Kidney (tissue), 14 donors: ENCODE results near the gene GGT5. TPM values are rescaled to one million over a fixed set of nuclear protein-coding genes. Genes with fewer than 3 reads are reported as not detected.
"Not testable (repeated sequence)": the region's sequence is repeated elsewhere in the genome, so short reads cannot be mapped to it uniquely, and the experiment has no call there.

ENCODE experiments used
- DNase-seq, 5 donors: peaks; one replicate each; pipeline ENCODE4 v3.0.0-alpha.2; 2013 to 2020
- FAIRE-seq: peaks from 2 replicates; lab custom pipeline; 2012; peaks lifted over from hg19 to GRCh38; lab: Jason Lieb, UNC
- H3K27ac ChIP-seq, 2 donors: one replicate each; pipeline ENCODE4 v1.7.0; 2013; ENCODE audit warnings: low read depth in 2 of 2, low read length in 2 of 2, inconsistent platforms in 1 of 2
- H3K27me3 ChIP-seq: one replicate; pipeline ENCODE4 v1.7.1; 2013; ENCODE audit warnings: low read length, inconsistent platforms; ENCODE audit not compliant: control insufficient read depth, insufficient read depth
- H3K36me3 ChIP-seq, 3 donors: one replicate each; pipeline versions ENCODE4 v1.7.0 to v1.7.1; 2013; ENCODE audit warnings: low read length in 3 of 3, control low read depth in 1 of 3, inconsistent platforms in 1 of 3; ENCODE audit not compliant: insufficient read depth in 3 of 3, control insufficient read depth in 2 of 3
- H3K4me1 ChIP-seq, 3 donors: one replicate each; pipeline versions ENCODE4 v1.7.0 to v1.7.1; 2013; ENCODE audit warnings: low read length in 3 of 3, inconsistent platforms in 1 of 3, low read depth in 1 of 3; ENCODE audit not compliant: control insufficient read depth in 2 of 3, insufficient read depth in 2 of 3
- H3K4me3 ChIP-seq, 3 donors: one replicate each; pipeline versions ENCODE4 v1.7.0 to v1.8.1; 2013; ENCODE audit warnings: low read length in 3 of 3, control low read depth in 1 of 3, inconsistent platforms in 1 of 3
- H3K9ac ChIP-seq, 3 donors: one replicate each; pipeline versions ENCODE4 v1.7.0 to v1.7.1; 2013; ENCODE audit warnings: low read length in 3 of 3, control low read depth in 1 of 3, inconsistent platforms in 1 of 3
- H3K9me3 ChIP-seq, 3 donors: one replicate each; pipeline versions ENCODE4 v1.7.0 to v1.7.1; 2013; ENCODE audit warnings: low read length in 3 of 3, control low read depth in 1 of 3, inconsistent platforms in 1 of 3; ENCODE audit not compliant: control insufficient read depth in 2 of 3, insufficient read depth in 1 of 3
- intact Hi-C: fragments of 100-400 bp; cut with DNase I; formaldehyde crosslinking; loops from one replicate; pipeline ENCODE4 v1.11.1; 2022
- polyA plus RNA-seq: library from polyadenylated mRNA; stranded (reverse); fragments of 350-450 nt; fragmentation: Illumina TruSeq; extraction: RNeasy Lipid Tissue Mini Kit (QIAGEN cat#74804); gene quantifications from one replicate; pipeline ENCODE4 v1.2.3, GENCODE V29; 2014; ENCODE audit warnings: low read depth, low replicate concordance; ENCODE audit not compliant: insufficient read depth
- total RNA-seq: library from RNA; stranded (reverse); fragmentation: NEBNext Ultra II Directional; extraction: Animal tissue kit (Norgen Biotek cat#: 25700); gene quantifications from one replicate; pipeline ENCODE4 v1.2.1, GENCODE V29; 2021
- TF ChIP-seq, protein P1 (sequence below): IDR thresholded peaks from 3 replicates; pipeline ENCODE4 v1.5.1; 2012; ENCODE audit warnings: mild to moderate bottlenecking, moderate library complexity, borderline replicate concordance; ENCODE audit not compliant: insufficient read depth; ENCODE audit errors: extremely low read depth
- donor health status: control.
- donor health status: control.
- donor health status: control.
- donor health status: control.
- donor health status: control.
- donor health status: DM: yes; HTN: yes; CAD: no.
- donor health status: Normal renal cell carcinoma (clear cell type).

GGT5 gene
- total and polyA plus RNA-seq, 2 donors from 2014 or later: 63.2 to 103 TPM

- H3K4me1 ChIP-seq, FAIRE-seq, H3K4me3 ChIP-seq, H3K9ac ChIP-seq, H3K36me3 ChIP-seq, H3K9me3 ChIP-seq, H3K27ac ChIP-seq, intact Hi-C loops, H3K27me3 ChIP-seq: not testable (repeated sequence)
- peak in 1 of 5 donors; percentile 6 for DNase-seq
These were observed 8.2 kb upstream of the GGT5 start for GRCh38 chr22:24253126-24253525.

DNA sequence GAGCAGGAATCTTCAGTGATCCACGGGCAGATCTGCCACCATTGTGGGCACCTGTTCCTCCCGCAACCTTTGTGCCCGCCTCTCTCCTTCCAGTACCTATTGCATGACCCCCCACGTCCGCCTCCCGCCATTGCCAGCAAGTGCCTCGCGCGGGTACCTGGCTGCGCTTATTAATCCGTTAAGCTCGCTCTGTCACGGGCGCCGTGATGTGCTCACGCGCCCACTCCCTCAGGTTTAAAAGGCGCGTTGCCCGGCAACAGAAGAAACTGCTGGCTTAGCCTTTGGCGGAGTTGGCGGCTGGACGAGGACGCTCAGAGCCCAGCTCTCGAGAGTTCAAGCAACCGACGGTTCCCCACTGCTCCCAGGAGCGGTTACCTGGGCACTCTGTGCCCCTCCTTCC lies 6.4 kb upstream of the GGT5 start:
- H3K9ac ChIP-seq, H3K27me3 ChIP-seq, intact Hi-C loops, H3K9me3 ChIP-seq, DNase-seq, H3K4me3 ChIP-seq, H3K4me1 ChIP-seq, H3K27ac ChIP-seq, H3K36me3 ChIP-seq, FAIRE-seq: not testable (repeated sequence)

- H3K36me3 ChIP-seq, H3K9me3 ChIP-seq, DNase-seq, intact Hi-C loops, H3K4me1 ChIP-seq, FAIRE-seq, H3K27me3 ChIP-seq, H3K9ac ChIP-seq, H3K4me3 ChIP-seq, H3K27ac ChIP-seq: not testable (repeated sequence)
These were observed 4.5 kb upstream of the GGT5 start for GRCh38 chr22:24249413-24249812.

GRCh38 chr22:24248611-24249010 lies 3.7 kb upstream of the GGT5 start:
- DNase-seq, H3K4me1 ChIP-seq, H3K9ac ChIP-seq, H3K36me3 ChIP-seq, FAIRE-seq, H3K4me3 ChIP-seq, H3K9me3 ChIP-seq, intact Hi-C loops, H3K27me3 ChIP-seq, H3K27ac ChIP-seq: not testable (repeated sequence)

DNA sequence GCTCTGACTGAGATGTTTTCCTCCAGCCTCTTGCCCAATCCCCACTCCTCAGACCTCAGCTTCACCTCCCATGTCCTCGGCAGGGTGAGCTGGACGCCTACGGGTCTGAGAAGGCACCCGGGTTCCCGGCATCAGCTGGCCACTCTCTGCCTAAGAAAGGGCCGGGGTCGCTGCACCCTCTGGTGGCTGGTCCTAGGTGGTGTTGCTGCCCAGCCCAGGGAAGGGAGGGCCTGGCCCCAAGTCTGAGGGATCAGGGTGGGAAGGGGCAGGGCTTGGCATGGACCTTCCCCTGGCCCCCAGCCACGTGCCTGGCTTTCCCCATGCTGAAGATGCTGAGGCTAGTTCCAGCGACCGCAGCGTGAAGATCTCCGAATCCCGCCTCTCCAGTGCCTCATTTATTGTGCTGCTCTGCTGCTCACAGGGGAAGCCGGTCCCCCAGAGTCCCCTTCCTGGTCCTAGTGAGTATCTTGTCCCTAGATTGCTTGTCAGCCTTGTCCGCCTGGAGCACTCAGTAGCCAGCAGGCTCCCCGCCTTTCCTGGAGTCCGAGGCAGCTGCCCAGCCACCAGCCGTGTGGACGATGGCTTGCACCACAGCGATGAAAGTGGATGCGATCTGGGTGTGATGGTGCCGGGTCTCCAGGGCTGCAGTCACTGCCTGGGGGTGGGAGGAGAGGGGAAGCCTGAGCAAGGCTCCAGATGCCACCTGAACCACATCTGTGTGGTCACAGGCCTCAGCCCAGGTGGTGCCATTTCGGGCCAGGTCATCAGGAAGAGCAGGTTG lies 2.9 kb upstream of the GGT5 start:
- intact Hi-C loops: no loop called here
- FAIRE-seq (no peak), DNase-seq (peak; percentile 82 to 98 (median 86))
- H3K36me3 ChIP-seq: no peaks in the 10 kb centered on the region
- no peaks in the 10 kb centered on the region for H3K9me3 ChIP-seq
- H3K27me3 ChIP-seq: no peaks in the 10 kb centered on the region
- peaks cover 0 to 11% (median 5%) of the 10 kb centered on the region in 3 donors for H3K4me1 ChIP-seq
- H3K27ac ChIP-seq: no peak overlapping the region
- TF ChIP-seq, protein P1, sequence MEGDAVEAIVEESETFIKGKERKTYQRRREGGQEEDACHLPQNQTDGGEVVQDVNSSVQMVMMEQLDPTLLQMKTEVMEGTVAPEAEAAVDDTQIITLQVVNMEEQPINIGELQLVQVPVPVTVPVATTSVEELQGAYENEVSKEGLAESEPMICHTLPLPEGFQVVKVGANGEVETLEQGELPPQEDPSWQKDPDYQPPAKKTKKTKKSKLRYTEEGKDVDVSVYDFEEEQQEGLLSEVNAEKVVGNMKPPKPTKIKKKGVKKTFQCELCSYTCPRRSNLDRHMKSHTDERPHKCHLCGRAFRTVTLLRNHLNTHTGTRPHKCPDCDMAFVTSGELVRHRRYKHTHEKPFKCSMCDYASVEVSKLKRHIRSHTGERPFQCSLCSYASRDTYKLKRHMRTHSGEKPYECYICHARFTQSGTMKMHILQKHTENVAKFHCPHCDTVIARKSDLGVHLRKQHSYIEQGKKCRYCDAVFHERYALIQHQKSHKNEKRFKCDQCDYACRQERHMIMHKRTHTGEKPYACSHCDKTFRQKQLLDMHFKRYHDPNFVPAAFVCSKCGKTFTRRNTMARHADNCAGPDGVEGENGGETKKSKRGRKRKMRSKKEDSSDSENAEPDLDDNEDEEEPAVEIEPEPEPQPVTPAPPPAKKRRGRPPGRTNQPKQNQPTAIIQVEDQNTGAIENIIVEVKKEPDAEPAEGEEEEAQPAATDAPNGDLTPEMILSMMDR: peak; percentile 90
- no peak overlapping the region for H3K4me3 ChIP-seq
- no peak overlapping the region for H3K9ac ChIP-seq
